HG03095 (cell line): ENCODE results near the gene PARD3B.

Source experiments
- ATAC-seq: cut with Tn5 transposase; IDR thresholded peaks from one replicate; pipeline ENCODE4 v1.9.1; 2021; ENCODE audit warnings: moderate library complexity; ENCODE audit not compliant: unreplicated experiment

Gene PARD3B

DNA sequence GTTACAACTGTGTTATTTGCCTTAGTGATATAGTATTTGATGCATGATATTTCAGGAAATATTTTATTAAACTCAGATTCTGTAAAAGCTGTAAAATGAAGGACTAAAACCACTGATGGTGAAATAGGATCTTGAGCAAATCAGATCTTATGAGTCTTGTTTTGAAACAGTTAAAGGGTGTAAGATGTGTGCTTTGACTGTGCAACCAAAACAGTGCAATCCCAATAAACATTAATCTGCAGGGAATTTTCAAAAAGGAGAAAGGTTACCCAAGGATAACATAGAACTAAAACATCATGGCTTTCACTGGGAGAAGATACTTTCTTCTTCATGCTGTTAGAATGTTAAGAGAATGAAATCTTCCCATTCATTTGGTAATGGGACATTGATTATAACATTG is 378.7 kb downstream of the PARD3B start:
- ATAC-seq = no peak

DNA sequence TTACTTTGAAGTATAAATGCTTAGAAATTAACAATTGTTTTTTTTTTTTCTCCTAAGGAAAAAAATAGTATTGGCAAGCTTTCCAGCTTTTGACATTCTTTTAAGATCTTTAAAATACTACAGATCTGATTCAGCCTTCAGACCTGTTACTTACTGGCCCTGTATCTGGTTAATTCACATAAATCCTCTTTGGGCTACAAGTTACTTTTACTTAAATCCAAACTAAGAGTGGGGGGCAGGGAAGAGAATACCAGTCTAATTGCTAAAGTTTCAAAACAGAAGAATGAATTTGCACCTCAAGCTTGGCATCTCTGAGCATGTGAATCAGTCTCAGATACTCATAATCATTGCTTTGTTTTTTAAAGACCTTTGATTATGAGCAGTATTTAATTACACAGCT is 386.3 kb downstream of the PARD3B start:
- no peak for ATAC-seq

DNA sequence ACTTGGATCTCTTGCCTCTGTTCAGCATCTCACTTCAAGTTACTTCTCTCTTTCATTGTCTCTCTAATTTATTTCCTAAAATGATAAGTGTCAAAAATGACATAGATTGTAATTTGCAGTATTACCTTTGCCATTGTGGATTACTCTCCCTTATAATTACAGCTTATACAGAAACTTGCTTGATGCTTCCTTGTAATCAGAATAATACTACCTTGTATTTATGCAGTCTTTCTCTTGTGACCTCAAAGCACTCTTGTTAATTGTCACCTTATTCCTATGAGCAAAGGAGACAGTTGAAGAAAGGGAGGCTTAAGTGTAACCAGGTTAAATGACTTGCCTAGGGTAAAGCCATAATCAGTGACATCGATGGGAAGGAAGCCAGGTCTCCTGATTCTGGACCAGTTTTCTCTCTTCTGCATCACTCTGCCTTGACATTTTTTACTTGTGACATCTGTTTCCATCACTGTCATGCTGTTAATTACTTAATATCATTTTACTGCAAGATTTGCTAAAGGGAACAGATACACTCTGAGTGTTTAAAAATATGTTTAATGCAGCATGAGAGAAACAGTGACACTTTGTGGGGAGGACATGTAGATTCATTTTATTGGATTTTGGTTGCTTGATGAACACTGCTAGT is 388.6 kb downstream of the PARD3B start:
- ATAC-seq = no peak

DNA sequence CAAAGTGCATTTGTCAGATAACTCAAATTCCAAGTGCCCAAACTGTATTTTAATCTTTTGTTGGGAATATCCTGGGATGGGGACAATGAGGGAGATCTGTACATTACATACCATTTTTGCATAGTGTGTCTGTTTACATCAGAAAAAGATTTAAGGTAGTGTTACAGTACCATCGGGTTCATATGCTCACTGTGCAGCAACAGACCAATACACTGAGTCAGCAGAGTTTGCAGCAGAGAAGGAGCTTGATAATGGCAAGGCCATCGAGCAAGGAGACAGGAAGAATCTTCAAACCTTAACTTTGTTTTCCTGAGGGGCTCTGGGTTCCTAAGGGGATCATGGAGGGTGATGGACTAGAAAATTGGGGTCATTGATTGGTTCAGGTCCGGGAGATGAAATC is 399.7 kb downstream of the PARD3B start:
- no peak for ATAC-seq

DNA sequence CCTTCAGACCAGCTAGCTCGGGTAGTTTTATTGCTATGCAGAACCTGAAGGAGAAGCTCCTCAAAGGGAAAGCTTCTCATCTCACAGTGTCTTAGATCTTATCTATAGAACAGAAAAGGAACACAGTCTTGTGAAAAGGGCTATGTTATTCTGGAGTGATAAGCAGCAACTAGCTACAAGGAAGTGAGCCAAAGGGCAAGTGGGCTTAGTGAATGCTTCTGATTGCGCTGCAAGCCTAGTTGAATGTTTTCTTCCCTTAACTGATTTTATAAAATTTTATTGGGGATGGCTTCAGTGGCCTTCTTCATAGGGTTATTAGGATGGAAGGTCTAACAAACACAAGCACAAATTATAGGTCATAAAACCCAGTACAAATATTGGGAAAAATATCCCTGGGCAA is 400.1 kb downstream of the PARD3B start:
- no peak for ATAC-seq

DNA sequence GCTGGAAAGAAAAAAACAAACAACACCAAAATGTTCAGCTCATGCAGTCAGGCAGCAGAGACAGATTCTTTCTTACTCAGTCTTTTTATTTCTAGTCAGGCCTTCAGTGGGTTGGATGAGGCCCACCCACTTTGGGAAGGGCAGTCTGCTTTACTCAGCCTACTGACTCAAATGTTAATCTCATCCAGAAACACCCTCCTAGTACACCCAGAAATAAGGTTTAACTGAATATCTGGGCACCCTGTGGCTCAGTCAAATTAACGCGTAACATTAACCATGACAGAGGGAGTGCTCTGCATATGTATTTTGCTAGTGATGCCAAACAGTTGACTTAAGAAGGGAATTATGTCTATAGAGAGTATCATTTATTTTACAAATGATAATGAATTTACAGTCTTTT is 401.6 kb downstream of the PARD3B start:
- ATAC-seq = no peak

DNA sequence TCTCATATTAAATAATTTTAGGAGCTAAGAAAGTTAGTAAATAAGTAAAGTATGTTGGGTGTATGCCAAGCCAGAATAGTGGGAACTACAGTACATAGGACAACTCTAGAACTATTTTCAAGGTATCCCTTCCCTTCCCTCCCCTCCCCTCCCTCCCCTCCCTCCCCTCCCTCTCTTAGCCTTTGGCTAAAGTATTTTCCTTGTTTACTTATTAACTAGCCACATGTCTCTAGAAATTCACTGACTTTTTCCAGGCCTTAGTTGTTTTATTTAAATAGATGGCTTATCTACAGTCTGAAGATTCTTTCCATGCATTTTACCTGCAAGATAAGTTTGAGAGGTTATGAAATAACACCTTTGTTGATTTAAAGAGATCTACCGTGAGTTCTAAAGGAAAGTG is 402.1 kb downstream of the PARD3B start:
- no peak for ATAC-seq

DNA sequence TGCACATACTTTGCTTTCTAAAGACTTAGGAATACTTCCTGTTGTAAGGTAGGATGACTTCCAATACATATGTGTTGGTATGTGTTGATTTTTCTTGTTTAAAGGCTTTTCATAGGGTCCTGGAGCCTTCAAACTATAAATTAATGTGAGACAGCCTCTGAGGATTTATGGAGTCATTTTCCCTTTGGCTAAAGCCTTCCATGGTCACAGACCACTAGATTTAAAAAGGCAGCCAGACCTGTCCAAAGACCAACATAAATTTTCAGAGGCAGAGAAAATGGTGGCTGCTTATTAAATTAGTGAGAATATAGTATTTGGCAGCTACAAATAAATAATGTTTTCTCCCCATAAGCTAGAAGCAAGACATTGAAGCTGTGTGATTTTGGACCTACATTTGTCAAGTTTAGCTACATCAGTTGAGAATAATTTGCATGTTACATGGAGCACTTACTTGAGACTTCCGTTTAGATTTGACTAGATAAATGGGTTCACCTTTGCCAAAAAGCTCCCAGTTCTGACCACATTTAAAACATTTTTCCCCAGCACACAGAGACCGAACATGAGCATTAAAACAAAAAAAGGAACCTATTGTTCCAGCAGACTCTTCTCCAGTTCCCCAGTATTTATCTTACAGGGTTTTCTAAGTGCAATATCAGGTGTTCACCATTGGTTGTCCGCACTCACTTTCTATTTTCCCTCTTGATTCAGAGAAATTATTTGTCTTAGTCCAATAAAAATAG is 402.9 kb downstream of the PARD3B start:
- no peak for ATAC-seq

DNA sequence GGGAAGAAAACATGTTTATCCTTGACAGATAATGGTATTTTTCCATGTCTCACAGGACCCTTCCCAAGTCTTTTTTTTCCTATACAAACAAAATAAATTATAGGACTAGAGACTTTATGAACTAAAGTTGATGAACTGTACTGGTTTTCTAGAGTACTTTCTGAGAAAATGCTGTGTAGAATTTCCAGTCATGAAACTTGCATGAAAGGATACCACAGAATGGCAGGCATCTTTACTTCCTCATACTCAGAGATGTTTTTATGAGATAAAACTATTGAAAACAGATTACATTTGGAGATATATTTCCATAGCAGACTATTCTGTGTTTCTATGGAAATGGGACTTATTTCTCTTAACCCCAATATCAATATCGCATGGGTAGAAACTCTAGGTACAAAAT is 403.5 kb downstream of the PARD3B start:
- no peak for ATAC-seq

DNA sequence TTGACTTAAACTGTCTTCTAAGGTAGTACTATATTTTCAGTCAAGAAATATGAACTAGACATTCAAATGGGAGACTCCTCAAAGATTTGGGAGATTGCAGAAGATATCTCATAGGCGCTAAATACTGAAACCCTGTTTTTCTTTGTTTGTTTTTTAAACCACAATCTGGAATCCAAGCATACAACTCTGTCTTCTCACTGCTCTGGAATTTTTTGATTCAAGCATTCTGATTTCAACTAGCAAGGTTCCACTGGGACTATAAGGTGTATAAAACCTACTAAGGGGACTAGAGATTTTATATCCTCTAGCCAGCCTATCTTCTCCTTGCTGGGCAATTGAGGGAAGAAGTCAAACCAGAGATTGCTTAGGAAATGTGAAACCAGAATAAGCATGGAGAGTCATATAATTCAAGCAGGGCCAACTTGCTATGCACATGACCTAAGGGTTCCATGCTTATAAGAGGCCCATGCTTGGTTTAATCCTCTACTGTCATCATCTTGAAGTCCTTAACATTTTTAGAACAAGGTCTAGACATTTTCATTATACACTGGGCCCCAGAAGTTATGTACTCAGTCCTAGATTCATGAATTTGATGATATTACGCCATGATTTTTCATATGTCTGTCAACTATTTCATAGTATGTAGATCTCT is 405.5 kb downstream of the PARD3B start:
- ATAC-seq = no peak

DNA sequence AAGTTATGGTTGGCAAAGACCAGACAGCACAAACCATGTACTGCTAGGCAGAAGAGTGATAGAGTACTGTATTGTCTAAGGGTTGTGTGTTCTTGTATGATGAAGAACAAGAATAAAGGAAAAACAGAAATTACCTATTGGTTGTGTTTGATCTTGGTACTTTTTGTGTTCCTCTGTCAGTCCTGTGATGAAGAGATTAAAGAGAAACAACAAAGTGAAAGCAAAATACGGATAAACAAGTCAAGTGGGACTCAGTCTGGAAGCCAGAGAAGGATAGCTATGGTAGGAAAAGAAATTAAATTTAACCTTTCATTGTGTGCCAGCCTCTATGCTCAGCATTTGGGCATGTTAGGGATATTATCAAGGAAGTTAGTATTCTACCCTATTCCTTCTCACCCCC is 413.1 kb downstream of the PARD3B start:
- no peak for ATAC-seq

DNA sequence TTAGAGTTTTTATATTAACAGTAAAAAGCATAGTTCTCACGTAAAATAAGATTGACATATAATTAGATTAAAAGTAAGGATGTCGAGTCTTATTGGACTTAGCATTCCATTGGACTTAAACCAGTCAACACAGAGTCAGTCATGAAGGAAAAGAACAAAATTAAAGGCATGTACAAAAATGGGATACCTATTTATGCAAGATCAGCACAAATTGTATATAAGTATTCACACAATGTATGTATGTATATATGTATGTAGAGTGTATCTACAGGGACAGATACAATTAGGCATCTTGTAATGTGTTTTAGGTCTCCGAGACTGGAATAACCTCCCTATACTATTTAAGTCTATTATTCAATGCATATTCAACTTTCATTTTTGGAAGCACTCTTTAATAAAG is 419.1 kb downstream of the PARD3B start:
- ATAC-seq = no peak

DNA sequence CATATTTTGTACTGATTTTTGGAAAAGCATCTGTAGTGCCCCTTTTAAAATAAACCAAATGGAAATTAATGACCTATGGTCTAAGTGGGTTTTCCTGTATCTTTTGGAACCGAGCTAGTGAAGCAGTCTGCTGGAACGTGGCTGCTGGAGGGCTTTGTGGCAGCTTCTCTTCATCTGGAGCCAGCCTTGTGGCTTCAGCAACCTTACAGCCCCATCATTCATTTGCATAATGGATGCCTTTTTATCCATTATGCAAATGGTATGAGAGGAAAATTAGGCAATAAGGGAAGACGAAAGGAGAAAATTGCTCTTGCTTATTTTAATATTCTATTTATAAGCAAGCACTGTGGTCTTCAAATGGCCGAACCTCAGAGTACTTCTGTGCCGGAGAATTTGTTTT is 421.0 kb downstream of the PARD3B start:
- no peak for ATAC-seq

DNA sequence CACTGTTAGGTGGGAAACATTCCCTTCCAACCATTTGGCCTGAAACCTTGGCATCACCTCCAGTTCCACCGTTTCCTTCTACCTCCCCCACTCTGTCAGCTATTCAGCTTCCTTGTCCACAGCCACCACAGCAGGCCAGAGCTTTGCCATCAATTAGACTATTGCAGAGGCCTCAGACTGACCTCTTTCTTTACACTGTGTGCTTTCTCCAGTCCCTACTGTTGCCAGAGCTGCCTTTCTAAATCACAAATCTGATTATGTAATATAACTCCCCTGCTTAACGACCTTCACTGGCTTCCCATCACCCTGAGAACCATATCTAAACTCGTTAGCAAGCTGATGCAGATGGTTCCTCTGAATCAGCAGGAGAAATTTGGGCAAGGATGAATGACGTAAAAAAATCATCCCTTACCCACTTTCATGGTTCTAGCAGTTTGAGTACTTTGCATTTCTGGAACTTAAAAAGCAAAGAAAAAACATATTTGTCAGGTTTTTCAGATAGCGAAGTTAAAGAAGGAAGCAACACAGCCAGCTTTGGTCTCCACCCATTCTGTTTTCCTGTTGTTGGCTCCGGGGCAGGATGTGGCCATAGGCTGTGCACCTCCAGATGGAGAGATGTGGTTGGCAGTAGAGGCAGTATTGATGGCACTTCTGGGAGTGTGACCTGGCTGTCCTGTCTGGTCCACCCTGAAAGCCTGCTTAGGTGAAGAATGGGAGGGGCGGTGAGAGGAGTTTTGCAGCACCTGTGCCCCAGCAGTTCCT is 422.1 kb downstream of the PARD3B start:
- ATAC-seq = no peak

DNA sequence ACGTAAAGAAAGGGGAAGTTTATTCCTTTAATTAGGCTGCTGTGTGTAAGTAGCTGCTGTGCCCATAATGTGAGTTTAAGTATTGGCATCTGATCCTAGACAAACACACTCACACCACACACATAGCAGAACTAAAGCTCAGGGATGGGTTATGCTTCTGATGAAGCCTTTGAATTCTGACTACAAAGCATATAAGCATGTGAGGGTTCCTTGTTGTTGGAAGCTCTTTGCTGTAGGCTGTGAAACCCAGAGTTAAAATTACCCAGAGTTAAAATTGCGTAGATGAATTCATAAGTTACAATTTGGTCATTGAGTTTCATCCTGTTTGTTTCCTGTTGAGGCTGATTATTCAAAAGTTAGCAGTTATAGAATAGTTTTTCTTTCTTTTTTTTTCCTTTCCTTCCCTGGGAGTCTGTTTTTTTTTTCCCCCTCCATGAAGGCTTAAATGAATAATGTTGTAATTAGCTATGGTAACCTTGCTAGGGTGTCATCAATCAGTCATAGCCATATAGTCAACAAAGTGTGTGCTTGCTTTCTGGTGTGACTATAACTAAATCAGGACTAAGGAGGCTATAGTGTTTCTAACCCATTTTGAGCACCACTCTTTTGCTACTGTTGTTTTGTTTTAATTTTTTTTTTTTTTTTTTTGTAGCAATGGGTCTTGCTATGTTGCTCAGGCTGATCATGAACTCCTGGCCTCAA is 426.1 kb downstream of the PARD3B start:
- ATAC-seq = no peak

DNA sequence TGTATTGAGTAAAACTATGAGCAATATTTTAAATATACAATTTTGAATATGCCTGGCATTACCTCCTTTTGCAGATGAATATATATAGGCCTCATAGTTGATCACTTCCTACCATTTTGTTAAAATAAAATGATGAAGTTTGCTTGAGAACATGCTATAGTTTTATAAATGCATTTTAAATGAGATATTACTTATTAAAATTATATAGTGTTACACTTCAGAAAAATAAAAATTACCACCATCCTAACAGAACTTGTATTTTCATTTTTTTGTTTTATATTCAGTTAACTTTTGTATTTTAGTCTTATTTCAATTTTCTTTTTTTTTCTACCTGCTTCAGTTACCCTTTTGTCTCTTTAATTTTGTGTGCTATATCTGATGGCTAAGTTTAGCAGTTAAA is 426.9 kb downstream of the PARD3B start:
- ATAC-seq = no peak

DNA sequence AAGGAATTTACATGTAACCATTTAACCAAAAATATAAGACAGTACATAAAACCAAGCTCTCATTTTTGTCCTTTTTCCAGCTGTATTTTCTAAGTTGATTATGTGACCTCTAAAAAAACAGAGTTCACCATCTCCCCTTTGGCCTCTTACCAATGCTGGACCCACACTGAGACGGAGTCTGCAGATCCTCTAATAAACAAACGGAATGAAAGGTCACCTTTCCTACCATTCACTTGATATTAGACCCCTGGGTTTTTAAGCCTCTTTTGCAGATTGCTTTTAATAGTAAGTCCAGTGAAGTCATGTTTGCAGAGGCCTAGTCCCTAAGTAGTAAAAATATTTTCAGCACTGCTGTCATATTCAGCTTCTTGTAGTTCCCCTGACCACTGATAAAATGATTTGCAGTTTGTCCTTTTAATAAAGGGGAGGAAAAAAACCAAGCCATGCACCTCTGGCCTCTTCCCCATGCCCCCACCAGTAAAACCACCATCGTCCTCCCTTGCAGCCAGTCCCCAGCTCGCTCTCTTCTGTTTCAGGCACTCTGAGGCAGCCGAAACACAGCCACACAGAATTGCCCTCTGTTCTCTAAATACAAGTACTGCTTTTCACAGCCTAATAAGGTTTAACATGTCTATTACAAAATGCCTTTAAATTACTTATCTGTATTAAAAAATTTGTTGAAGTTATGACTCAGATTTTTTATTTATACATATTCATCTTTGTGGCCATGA is 427.5 kb downstream of the PARD3B start:
- ATAC-seq = no peak

DNA sequence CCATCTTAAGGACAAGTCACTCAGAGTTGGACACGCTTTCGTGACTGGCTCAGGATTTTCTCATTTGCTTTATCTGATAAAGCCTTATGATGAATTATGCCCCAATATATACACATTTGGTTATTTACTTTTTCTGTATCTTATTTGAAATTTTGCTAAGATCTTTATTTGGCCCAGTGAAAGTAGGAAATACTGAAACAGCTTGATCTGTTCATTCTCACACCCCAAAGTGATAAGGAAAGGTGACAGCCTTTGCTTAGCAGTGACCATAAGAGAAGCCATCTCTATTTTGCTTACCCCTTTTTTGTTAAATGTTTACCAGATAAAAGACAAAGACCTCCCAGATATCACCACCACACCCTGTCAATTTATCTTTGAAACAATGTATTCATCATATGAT is 428.3 kb downstream of the PARD3B start:
- ATAC-seq = no peak

DNA sequence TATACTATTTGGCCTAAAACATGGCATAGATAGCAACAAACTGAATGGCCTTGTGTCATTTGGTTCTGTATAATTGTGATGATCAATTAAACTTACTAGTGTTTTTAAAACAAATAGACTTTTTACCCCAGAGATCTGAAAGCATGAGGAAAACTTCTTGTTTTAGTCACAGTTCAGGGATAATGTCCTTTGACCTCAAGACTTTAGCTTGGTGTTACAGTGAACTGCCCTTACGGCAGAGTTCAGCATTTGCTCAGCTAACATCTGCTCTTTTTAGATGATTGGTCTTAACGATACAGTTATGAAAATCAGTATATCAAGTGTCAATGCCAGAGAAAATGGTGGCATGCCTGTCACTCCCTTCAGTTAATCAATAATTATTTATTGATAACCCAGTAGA is 429.2 kb downstream of the PARD3B start:
- ATAC-seq = no peak

DNA sequence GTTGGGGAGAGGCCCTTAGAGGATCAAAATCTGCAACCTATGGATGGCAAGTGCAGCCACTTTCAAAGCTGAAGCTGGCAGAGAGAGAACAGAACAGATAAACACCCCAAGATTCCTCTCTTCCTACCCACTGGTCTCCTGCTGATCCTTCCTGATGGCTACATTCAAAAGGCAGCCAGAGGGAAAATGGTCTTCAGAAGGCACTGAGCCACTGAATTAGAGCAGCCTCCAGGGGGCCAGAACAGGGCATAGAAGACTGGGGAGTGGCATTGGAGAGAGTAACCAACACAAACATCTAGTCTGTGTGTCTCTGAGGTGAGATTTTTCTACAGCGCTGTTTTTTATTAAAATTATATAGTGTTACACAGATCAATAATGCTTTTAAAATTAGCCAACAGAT is 432.6 kb downstream of the PARD3B start:
- ATAC-seq = no peak
